GM19193 (cell line): ENCODE data around the gene SCRN2.
A peak's percentile ranks its signal among the peaks of the same experiment; 100 is the strongest.

Experiments
- POLR2A ChIP-seq: IDR thresholded peaks from 4 replicates; pipeline ENCODE4 v1.6.1; 2011; ENCODE audit not compliant: insufficient read depth, insufficient read length; ENCODE audit errors: extremely low read depth

SCRN2 gene

DNA sequence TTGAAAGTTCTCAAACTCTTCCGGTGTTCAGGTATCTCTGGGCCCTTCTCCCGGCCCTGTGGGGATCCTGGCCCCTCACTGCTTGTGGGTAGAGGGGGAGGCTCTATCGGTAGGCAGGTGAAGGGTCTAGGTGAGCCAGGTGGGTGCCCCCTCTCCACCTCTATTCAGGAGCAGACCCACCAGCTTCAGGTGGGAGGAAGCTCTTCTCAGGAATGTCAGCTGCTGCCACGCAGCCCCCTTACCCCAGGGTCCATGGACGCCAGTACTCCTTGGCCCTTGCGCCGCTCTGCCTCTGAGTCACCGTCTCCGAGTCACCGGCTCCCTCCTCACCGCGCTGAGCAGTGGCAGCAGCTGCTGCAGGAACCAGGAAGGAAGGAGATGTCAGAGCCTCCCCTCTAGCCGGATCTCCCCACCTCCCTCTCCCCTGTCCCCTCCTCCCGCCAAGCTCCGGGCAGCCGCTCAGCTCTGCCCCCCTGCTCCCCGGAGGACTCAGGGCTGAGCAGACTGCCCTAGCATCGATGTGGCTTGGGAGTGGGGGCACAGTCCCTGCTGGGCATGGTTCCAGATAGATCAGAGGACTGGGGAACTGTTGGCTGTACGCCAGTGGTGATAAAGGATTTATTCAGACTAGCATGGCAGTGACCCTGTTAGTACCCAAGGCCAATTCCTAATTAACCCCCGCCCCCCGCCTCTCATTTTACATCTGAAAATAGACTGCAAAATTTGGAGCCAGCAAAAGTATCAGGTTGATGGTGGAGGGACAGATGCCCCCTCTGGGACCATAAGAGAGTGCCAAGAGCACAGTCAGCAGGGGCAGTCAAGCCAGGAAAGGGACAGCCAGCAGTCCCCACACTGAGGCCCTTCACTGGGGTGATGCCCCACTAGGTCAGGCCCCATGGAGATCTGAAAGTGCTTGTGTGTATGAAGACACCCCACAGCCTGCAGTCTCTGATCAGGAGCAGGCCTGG, 19.4 kb downstream of the SCRN2 start, which contains the start of gene OSBPL7:
OSBPL7 (minus strand) TSS at position 371 of the 968 bp plus-strand sequence. CDS start 1,516 bp downstream, outside the sequence.
- TF ChIP-seq POLR2A = peak; percentile 69

DNA sequence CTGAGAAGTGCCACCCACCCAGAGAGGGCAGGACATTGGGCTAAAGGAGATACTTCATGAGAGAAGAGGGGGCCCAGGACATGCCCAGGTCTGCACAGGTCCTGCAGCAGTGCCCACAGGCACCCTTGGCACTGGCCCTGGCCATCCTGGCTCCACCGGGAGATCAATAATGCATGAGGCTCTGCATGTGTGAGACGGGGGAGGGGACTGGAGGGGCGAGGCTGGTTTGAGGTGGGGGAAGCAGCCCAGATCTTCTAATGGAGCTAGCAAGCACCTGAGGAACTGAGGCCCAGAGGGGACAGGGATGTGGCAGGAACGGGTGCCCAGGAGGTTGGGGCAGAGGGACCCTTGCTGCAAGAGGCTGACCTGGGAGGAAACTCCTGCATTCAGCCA, 20.0 kb downstream of the SCRN2 start:
- TF ChIP-seq POLR2A = no peak

DNA sequence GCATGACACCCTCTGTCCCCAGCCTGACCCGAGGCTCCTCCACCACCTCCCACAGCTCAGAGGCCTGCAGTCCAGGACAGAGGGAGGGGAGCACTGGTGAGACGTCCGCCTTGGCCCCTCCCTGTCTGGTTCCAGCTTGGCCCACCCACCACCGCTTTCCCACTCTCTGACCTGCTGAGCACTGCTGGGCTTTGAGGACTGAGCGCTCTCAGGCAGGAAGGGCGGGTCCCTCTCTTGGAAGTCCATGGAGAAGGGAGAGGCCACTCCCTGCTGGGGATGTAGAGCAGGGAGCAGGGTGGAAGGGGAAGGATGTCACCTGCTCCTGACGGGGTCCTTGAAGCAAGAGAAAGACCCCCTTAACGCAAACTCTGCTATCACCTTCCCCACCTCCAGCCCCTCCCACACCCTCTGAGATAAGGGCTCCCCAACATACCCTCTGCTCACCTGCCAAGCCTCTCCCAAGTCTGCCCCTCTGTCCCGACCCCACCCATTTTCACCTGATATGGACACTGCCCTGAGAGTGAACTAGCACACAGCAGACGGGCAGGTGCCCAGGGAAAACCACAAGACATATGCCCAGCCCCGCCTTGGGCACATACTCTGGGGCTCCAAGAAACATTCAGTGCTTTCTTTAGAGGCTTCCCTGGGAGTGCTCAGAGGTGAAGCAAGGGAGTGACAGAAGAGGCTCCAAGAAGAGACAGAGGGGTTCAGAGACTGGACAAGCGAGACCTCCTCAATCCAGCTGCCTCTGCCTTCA, 20.9 kb downstream of the SCRN2 start:
- no peak for TF ChIP-seq POLR2A

DNA sequence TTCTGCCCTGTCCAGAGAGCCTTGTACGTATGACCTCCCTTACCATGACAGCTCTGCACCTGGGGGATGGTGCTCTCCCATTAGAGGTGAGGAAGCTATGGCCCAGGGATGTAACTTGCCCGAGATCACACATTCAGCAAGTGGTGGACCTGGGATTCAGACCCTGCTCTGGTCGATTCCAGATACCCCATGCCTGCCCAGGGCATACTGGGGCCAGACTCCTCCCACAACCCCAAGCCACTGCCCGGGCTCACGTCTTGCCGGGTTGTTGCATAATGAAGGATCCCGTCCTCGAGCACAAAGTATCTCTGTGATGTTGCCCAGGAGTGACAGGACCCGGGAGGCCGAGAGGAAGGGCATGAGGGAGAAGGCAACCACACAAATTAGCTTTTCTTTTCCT, 21.6 kb downstream of the SCRN2 start:
- no peak for TF ChIP-seq POLR2A

DNA sequence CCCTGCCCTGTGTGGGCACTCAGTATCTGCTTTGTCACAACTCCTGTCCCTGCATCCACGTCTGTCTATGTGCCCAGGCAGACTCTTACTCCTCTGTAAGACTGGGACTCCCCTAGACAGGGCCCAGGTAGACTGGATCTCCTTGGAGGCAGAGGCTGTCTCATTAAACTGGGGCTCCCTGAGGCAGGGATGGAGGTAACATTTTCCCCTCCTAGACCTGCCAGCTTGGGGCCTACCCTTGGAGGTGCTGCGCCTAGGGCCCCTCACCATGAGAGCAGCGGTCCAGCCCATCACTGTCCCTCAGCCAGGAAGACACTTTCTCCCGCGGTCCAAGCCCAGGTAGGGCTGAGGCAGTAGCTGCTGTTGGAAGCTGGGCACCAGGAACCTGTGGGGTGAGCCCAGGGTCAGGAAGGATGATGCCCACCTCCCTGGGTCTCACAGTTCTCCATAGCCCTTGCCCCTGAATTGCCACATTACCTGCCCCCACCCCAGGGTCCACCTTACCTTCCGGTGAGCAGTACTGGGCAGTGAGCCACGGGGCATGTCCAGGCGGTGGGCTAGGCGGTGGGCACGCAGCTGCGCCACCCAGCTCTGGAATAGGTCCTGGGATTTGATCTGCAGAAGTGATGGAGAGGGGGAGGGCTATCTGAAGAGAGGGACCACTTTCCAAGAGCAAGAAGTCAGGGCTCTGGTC, 22.9 kb downstream of the SCRN2 start:
- TF ChIP-seq POLR2A = no peak

DNA sequence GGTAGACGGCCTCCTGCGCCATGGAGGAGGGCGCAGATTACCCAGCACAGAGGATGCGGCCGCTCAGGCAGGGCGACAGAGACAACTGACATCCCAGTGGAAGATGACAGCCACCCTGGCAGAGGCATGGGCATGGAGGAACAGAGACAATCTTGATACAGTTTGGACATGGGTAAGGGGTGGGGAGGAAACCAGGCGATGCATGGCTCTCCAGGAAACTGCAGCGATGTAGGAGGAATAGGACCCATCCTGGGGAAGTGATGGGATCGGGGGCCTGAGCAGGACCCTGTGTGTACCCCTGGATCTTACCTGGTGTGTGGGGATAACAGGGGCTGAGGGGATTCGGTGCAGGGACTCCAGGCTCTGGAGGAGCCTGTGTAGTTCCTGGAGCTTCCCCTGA, 24.1 kb downstream of the SCRN2 start:
- TF ChIP-seq POLR2A = no peak

DNA sequence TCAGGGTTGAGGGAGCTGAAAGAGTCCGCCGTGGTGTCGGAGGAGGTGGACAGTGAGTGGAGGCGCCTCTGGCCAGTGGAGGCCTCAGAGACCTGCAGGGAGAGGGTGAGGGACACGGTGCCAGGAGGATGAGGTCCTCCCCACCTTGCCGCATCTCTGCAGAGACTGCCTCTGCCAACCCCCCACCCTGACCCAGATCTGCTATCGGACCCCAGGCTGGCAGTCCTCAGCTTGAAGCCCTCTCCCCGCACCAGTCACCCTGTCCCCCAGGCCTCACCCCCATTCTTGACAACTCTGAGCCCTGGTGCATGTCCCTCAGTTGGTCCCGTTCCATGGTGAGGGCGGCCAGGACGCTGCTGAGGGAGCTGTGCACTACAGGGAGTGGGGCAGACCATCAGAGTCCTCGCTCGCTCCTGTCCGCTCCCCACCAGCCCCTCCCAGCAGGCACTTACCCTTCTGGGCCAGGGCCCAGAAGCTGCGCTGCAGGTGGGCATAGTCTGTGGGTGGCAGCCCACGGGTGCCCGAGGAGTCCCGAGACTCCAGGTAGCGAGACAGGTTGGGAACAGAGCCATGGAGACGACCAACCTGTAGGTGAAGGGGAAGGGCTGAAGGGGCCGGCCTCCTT, 24.9 kb downstream of the SCRN2 start:
- no peak for TF ChIP-seq POLR2A

DNA sequence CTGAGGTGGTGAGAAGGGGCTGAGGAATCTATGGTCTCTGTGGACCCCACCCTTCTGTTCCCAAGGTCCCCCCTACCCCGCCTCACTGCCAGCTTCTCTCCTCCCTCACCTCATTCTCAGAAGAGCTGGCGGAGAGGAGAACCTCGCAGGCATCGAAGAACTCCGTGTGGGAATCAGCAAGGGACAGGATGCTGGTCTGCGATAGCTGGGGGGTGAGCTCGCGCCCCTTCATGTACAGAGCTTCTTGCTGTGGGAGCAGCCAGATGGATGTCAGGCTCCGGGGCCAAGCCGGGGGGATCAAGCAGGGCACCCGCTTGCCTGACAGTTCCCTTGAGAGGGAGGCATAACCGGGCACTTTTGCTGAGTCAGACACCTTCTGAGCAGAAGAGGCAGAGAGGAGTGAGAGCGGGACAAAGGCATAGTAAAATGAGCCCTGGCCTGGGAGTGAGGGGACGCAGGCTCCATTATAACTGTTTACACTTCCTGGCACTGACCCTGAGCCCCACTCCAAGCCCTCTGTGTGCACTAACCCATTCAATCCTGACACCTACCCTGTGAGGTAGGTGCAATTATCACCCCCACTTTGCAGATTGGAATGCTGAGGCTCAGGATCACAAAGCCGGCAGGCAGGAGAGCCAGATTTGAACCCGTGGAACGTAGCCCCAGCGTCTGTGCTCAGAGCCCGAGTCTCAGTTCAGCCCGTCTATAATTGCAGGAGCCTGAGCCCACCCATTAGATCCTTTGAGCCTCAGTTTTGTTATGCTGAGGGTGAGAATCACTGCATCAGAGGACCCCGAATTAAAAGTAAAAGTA, 25.8 kb downstream of the SCRN2 start:
- TF ChIP-seq POLR2A = no peak

DNA sequence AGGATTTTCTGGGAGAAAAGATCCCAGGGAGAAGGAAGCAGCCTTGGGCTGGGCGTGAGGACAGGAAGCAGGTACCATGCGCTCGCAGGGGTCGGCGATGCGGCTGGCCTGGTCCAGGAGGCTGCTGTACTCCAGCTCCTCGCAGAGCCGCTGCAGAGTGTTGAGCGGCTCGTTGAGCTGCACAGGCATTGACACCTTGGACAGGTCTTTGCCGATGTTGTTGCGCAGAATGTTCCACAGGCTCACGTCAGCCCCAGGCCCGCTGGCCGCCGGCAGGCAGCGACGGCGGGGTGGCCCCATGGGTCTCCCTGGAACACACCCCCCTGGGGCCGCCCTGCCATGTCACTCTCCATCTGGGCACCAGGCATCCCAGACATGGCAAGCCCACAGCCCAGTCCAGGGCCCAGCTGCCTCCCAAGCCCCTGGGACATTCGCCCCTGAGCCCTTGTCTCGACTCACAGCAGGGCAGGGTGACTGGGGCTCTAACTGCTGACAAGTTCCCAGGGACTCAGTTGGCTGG, 27.5 kb downstream of the SCRN2 start:
- no peak for TF ChIP-seq POLR2A

DNA sequence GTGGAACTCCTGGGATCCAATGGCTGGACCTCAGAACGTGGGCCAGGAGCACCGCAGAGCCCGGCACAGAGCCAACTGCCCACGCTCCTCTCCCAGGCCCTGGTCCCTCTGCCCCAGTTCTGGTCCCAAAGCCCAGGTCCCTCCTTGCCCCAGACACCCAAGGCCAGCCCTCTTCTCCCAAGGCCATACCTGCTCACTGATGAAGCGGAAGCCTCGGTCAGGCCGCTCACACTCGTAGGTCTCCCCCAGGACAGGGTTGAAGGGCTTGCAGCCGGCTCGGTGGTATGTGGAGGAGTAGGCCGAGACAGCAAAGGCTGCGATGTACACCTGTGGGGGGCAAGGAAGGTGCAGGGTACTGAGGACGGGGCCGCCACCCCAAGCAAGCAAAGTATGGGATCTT, 28.0 kb downstream of the SCRN2 start:
- TF ChIP-seq POLR2A = no peak

DNA sequence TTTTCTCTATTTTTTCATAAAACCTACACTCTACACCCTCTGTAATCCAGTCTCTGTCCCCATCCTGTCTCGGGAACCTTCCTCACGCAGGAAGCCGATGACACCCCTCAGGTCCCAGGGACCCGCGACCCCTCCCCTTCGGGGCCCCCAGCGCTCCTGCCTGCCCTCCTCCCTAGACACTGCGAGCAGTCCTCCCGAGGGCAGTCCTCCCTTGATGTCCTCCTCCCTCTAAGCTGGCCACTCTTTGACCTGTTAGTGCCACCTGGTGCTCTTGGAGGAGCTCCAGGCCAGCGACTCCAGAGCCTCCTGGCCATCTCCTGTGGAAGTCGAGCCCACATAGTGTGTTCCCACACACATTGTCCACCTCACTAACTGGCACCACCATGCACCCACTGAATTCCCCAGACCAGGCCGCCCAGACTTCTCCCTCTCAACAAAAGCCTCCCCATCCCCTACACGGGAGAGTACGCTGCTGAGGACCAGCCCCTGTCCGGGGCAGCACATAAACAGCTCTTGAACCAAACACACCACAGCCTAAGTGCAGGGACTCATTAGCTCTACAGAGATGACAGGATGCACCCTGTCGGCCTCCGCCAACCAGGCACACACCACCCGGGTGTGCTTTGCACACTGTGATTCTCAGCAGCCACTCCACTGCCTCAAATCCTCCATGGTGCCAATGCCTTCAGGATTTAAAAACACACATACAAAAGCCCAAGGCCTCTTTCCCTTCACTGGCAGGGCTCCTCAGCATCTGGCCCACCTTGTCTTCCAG, 28.7 kb downstream of the SCRN2 start:
- TF ChIP-seq POLR2A = no peak

DNA sequence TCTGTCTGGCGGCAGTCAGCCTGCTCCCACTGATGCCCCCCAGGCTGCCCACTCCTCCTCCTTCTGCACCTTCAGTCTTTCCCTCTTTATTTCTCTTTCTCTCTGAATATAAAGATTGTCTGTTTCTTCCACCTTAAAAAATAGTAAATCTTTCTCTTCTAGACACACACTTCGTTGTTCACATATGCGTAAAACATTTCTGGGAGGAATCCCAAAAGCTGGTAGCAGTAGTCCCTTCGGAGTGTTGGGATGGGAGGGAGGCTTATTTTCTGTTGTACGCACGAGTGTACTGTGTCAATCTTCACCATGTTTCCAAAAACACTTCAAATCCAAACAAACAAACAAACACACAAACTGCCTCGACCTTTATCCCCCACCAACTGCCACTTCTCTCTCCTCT, 29.4 kb downstream of the SCRN2 start:
- no peak for TF ChIP-seq POLR2A
